C4-2B (cell line): ENCODE data around the gene ATP11A.
"Not testable (repeated sequence)": the region's sequence is repeated elsewhere in the genome, so short reads cannot be mapped to it uniquely, and the experiment has no call there.

Experiments used
- H3K27ac ChIP-seq: fragments of 450-650 bp; 2 replicates; pipeline ENCODE4 v1.5.1; 2017
- CTCF ChIP-seq: fragments of 450-650 bp; conservative IDR thresholded peaks from 2 replicates; pipeline ENCODE4 v1.5.1; 2017; ENCODE audit warnings: mild to moderate bottlenecking
- ZFX ChIP-seq: fragments of 450-650 bp; IDR thresholded peaks from 2 replicates; pipeline ENCODE4 v1.6.1; 2017

ATP11A gene

GRCh38 chr13:112867301-112867711, 177.5 kb downstream of the ATP11A start:
- TF ChIP-seq ZFX = no peak
- TF ChIP-seq CTCF = no peak
- no peak overlapping the region for H3K27ac ChIP-seq

- no peak overlapping the region for H3K27ac ChIP-seq
- no peak for TF ChIP-seq CTCF
- no peak for TF ChIP-seq ZFX
These were observed 178.5 kb downstream of the ATP11A start for GRCh38 chr13:112868308-112868707.

GRCh38 chr13:112869202-112870050, 179.6 kb downstream of the ATP11A start:
- no peak for TF ChIP-seq ZFX
- no peak for TF ChIP-seq CTCF
- H3K27ac ChIP-seq = no peak overlapping the region

GRCh38 chr13:112870051-112870331, 180.2 kb downstream of the ATP11A start:
- no peak overlapping the region for H3K27ac ChIP-seq
- TF ChIP-seq CTCF (no peak), ZFX (no peak)

GRCh38 chr13:112870737-112871287, 181.0 kb downstream of the ATP11A start:
- H3K27ac ChIP-seq = no peak overlapping the region
- no peak for TF ChIP-seq ZFX
- TF ChIP-seq CTCF = no peak

GRCh38 chr13:112871742-112872141, 181.9 kb downstream of the ATP11A start:
- H3K27ac ChIP-seq = no peak overlapping the region
- no peak for TF ChIP-seq ZFX
- no peak for TF ChIP-seq CTCF

- not testable (repeated sequence) for H3K27ac ChIP-seq
These were observed 183.1 kb downstream of the ATP11A start for GRCh38 chr13:112872657-112873631.
